ENCODE results near the gene TMEM53.
A peak's percentile ranks its signal among the peaks of the same experiment; 100 is the strongest.

The TMEM53 gene

DNA sequence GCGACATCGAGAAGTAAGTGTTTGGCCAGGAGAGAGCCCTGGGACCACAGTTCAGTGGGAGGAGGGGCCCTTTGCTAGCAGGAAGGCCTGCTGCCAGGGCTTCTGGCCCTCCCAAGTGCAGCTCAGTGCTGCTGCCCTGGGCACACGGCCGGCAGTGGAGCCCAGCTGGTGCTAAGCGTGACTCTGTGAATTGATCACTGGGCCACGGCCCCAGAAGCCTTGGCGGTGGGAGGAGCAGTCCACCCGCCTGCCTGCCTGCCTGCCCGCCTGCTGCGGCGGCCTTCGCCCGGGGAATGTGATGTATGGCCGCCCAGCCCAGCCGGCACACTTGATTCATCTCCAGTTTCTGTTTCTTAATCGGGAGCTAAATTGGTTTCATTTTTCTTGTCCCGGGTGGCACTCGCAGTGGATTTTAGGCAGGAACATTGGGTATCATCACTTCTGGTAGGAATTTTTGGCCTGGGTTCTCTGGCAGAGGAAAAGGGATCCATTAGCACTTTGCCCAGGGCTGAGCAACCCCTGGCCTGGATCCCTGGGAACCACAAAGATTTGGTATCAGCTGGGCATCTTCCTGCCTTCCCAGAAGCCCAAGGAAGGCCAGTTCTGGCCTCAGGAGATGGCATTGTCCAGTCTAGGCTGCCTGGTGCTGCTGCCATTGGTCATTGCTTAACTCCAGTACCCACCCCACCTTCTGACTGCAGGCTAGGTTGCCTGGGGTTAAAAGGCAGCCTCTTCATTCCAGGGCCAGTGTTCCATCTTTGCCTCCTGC, 28.6 kb downstream of the TMEM53 start:
- no peak for DNase-seq

DNA sequence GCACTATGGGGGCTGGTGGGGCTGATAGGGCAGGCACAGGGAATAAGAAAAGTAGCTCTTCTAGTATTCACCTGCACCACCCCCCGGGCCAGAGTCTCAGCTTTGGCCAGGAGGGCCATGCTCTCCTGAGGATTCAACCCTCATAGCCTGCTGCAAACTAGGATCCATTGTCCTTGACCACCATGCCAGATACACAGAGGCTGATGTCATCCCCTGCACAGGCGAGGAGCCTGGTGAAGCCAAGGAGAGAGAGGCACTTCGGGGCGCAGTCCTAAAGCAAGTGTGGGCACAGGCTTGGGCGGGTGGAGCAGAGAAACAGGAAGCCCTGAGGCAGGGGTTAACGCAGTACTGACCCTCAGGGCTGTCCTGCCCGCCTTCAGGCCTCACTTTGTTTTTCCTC, 29.5 kb downstream of the TMEM53 start:
- no peak for DNase-seq

DNA sequence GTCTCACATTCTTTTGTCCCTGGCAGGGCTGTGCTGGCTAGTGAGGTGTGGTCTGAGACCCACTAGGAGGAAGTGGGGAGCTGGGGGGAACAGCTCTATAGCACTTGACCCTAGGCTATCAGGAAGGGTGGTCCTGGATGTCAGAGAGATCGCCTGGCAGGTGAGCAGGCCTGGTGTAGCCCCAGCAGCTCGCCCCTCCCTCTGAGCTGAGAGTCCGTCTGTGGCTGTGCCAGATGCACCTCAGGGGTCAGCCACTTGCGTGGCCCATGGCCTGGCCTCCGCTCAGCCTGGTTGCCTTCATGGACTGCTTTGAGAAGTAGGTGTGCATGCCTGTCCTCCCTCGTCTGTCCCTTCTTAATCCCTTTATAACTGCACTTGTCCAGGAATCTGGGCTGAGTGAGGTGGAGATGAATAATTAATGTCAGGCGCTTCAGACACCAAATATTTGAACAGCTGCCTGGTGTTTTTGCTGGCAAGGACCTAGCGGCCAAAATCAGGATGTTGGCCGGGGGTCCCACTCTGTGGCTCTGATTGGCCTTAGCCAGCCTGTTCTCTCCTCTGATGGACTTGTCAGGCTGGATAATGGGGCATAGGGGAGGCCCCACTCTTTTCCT, 30.5 kb downstream of the TMEM53 start:
- no peak for DNase-seq

DNA sequence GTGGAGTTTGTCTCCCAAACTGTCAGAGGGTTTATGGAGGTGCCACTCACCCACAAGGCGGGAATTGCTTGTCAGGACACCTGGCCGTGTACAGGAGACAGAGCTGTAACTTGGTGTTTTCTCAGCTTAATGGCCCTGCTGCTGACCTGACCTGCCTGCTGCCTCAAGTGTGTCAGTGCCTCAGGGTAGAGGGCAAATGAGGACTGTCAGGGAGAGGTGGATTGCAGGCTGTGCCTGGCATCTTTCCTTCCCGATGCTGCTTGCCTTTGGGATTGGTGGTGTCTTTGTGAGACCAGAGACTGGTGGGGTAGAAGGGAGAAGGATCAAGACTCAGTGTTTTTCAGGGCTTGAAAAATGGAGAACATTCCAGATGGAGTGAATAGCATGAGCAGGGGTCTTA, 31.4 kb downstream of the TMEM53 start:
- no peak for DNase-seq

DNA sequence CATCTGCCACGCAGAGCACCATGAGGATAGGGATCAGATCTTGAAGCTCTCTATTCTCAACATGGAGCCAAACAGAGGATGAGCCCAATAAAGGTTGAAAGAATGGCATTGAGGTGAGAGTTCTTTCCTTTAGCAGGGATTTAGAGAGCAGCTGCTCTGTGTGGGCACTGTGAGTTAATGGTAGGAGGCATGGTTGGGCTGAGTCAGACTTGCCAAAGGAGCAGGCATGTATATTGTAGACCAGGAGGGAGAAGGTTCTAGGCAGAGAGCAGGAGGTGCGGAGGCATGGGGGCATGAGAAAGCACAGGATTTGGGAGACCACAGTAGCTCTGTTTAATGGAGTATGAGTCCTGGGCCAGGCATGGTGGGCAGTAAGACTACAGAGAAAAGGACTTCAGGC, 32.0 kb downstream of the TMEM53 start:
- no peak for DNase-seq

DNA sequence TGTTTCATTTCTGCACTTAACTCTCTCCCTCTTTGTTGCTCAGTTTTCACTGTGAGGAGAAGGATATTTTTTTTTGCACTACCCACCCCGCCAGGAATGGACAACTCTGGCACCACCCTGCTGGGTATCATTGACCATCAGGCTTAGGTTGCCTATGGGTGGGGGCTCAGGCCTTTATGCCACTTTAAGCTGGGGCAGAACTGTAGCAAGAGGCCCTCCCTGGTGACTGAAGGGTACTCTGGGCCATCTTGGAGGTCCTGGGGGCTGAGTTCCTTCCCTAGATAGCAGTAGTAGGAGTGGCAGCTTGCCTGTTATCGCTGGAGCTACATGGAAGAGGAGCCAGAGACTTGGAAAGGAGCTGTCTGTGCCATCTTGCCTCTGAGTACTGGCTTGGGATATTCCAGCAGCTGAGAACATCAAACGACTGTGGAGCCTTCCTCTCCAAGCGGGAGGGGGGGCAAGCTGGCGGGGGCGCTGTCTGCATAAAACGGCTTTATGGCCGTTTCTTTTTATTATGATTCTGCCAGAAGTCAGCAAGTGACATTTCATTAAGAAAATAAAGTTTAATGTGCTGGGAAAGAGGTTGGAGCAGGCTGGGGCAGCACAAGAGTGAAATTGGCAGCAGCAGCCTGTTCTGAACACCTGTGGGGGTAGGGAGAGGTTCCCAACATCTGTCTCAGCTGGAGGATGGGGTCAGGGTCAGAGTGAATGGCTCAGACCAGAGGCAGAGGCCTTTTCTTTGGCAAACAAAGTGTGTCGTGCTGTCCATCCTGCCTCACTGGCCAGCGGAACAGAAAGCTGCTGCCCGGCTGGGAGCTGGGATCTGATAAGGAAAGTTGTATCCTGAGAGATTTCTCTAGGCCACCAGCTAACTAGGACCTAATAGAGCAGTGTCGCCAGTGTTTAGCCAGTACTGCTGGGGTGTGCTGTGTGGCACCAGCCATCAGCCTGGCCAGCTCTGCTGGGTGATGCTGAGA, 32.9 kb downstream of the TMEM53 start:
- DNase-seq: no peak

DNA sequence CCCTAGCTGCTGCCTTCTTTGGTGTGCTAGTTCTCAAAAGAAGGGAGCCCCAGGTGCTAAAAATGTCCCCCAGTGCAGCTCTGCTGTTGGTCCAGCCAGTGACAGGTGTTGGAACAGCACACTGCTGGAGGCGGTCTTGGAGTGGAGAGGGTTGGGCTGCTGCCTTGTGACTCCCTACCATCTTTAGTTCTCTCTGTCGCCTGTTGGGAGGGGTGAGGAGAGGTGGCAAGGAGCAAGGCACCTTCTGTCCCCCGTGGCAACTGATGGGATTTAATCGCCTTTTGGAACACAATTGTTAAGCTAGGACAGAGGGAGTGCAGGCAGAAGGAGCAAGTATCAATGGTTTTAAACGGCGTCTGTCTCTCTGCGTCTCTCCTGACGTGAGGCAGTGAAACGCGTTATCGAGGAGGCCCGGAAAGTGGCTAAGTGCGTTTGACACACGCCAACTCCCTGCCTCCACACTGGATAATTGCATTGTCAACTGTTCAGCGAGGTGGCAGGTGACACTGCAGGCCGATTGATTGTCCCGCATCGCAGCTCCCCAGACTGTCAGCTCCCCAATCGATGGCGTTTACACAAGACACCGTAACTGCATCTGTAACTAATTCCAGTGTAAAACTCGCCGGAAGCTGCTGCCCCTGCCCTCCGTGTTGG, 34.0 kb downstream of the TMEM53 start:
- DNase-seq: no peak

DNA sequence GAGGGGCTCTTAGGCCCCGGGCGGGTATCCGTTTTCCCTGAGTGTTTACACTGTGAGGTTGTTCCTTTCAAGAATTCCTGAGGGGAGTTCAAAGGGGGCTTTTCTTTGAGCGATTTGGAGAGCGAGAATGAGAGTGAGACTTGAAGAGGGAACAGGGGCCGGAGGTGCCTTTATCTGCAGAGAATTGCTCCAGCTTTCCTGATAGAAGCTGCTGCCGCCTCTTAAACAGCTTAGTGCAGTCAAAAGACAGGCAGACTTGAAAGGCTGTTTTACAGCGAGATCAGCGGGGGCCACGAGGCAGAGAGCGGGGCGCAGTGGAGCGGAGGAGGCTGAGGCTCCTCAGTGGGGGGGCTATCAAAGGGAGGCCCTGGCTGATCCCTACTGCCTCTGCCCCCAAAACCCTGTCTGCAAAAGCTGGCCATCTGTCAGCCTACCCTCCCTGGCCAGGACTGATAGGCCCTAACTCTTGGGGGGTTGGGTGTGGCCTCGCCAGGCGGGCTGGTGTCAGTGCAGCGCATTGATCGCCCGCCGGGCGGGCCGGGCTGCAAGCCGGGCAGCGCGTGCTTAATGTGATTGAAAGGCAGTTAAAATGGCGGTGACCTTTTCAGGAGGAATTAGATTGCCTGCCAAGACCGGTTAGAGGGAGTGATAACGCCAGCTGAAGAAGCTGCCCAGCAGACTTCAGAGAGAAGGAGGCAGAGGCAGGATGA, 36.4 kb downstream of the TMEM53 start:
- no peak for DNase-seq

DNA sequence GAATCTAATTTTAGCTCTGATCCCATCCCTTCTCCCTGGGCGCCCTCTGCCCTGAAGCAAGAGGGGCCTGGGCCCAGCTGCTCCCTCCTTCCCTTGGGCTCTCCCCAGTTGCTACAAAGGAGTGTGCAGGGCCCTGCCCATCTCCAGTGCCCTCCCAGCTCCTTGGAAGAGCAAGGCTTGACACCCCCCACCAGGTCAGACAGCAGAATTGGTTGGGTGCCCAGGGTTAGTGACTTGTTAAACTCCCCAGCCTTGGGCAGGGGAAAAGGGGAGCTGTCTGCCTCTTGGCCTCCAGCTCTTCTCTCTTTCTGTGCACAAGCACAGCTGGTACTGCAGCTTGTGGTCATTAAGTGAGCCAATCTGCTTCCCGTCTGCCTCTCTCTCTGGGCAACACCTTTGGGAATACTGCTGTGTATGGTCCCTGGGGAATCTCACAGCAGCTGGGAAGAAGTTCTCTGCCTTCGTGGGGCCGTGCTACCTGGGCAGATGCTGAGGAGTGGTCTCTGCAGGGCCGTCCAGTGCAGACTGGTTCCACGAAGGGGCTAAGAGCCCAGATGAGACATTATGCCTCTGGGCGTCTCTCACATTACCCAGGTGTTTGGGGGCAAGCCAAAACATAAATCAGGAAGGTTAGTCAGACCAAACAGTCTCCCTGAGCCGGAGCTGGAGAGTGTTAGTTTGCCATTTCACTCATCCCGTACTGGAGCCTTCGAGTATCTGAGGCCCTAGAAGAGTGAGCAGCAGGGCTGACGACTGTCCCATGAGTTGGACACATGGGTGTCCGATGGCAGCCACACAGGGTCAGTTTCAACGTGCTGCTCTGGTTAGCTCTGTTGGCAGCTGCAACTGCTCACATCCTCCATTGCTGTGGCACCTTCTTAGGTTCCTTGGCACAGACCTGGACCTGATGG, 37.3 kb downstream of the TMEM53 start:
- no peak for DNase-seq

DNA sequence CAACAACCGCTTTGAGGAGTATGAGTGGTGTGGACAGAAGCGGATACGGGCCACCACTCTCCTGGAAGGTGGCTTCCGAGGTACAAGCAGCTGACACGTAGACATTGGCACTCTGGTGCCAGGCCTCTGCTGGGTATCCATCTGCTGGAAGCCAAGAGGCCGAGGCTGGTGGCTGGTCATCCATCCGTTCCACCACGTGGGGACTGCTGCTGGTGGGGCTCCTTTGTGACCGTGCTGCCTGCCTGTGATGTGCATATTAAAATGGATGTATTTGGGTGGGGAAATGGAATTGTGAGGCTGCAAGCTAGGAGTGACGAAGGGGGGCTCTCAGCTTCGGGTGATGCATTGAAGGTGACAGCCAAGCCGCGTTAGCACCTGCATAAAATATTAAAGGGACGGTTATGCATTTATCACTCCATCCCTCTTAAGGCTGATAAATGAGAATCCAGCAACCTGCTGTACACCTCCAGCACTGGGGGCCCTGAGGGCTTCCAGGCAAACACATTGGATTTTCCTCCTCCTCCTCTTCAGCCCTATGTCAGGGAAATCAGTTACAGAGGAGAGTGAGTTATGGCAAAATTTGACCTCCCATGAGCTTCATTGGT, 38.1 kb downstream of the TMEM53 start:
- DNase-seq: no peak

DNA sequence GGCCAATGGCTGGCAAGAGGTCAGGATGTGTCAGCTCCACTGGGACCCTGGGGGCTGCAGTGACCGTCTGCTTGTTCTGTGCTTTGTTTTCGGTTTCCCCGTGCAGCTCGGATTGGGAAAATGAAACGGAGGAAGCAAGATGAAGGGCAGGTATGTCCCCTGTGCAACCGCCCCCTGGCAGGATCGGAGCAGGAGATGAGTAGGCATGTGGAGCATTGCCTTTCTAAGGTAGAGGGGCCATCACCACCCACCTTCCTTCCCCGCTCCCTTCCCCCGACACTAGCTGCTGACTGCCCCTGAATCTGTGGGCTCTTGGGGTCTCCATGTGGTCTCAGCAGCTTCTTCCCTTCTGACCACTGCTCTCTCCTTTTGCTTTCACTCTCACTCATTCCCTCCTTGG, 38.8 kb downstream of the TMEM53 start:
- DNase-seq: no peak

DNA sequence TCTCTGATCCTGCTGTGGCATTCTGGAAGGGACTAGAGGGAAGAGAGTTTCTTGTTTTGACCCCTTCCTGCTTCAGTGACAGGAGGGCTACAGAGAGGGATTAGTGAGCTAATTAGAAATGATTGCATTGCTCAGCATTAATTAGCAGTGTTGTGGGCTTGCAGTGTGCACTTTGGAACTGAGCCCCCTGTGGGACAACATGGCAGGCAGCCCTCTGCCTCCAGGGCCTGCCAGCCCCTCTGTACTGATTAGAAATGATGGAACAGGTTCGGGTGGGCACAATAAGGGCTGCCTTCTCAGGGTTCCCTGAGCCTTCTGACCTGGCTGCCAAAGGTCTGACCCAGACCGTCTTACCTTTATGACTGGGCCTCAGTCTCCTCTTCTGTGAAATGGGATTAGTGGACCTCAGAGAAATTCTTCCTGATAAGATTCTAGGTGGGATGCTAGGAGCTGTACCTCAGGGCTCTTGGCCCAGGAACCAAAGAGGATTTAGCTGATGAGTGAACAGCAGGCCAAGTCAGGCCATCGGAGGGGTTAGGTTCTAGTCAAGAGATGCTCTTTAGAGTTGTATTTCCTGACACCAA, 39.6 kb downstream of the TMEM53 start:
- no peak for DNase-seq

DNA sequence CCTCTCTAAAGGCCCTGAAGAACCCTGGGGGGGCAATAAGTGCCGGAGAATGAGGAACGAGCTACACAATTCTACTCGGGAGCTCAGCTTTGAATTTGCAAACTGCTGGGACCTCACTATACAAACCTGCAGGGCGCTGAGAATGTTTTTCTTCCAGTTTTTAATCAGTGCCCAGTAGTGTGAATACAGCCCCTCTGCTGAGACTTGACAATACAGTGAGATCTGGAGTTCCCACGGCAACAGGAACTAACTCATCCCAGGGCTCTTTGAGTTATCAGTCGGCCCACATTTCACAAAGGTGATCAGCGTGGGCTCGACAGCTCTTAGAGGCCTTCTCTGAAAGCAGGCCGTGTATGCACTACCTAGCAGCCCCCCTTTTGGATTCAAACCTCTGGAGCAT, 41.7 kb downstream of the TMEM53 start:
- DNase-seq: no peak

DNA sequence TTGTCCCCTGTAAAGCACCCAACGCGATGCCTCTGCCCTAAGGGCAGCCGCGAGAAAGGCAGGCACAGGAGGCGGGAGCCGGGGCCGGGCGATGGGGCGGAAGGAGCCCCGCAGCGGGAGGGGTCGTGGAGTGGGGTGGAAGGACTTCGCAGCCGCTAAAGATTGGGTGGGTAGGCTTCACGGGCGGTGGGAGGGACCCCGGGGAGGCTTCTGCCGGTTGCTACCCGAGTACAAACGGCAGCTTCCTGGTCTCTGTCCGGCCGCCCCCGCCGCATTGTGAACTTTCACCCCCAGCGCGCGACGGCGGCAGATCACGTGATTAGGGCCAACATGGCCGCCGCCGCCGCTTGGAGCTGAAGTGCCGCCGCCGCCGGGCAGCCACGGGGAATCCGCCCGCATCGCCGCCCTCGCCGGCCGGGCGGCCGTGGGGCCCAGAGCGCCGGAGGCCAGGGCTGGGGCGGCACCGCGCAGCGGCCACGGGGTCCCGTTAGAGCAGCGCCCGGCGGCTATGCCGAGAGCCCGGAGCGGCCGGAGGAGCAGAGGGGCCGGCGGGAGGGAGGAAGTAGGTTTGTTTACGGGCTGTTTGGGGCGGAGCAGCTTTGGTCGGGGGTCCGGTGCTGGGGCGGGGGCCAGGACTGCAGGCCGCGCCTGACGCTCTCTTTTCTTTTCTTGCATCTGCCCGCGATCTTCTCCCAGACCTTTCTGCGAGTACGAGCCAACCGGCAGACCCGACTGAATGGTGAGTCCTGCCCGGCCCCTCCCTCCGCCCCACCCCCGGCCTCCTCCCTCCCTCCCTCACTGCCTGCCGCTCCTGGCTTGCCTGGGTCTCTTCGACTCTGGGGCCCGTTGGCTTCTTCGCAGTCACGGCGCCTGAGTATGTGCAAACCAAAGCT, 42.4 kb downstream of the TMEM53 start:
- DNase-seq: peak; percentile 82 to 90

DNA sequence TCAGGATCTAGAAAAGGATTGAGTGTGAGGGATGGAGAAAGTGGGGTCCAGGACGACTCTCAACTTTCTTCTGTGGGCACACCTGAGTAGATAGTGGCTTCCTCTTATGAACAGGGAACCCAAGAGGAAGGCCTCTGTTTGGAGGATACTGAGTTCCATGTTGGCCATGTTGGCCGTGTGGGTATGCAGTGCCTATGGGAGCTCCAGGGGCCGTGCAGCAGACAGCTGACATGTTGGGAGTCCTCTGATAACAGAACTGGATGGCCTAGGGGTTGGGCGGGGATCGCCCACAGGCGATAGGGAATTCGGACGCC, 43.0 kb downstream of the TMEM53 start:
- DNase-seq: peak in 1 of 2 donors; percentile 14

DNA sequence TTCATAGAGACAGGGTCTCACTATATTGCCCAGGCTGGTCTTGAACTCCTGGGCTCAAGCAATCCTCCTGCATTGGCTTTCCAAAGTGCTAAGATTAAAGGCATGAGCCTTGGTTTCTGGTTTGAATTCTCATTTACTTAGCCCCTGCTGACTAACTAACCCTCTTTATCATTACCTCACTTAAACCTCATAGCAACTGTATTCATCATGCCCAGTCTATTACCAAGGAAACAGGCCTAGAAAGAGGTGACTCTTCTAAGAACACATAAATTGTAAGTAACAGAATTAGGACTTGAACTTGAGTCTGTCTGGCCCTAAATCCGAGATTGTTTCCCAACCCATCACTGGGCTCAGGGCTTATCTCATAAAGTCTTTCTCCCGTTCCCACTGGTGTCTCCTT, 44.2 kb downstream of the TMEM53 start:
- no peak for DNase-seq

DNA sequence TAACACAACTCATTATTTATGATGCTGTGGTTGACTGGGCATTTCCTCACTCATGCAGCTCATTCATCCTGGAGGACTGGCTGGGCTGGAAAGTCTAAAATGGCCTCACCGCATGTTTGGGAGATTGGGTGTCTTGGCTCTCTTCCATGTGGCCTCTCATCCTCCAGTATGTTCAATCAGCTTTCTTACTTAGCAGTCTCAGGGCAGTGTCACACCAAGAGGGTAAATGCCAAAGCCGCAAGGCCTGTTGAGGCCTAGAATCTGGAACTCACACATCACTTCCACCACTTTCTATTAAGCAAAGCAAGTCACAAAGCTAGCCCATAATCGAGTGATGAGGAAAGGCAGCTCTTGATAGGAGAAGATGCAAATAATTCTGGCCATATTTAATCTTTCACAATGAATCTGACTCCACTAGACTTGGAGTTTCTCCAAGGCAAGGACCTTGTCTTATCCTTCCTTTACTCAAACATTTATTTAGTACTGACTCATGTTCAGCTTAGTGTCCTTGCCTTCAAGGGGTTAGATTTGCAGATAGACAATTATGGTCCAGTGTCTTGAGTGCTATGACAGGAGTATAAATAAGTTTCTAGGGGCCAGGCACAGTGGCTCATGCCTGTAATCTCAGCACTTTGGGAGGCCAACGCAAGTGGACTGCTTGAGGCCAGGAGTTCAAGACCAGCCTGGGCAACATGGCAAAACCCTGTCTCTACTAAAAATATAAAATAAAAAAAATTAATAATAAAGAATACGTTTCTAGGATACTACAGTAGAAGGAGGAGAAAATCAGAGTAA, 45.1 kb downstream of the TMEM53 start:
- DNase-seq: no peak

DNA sequence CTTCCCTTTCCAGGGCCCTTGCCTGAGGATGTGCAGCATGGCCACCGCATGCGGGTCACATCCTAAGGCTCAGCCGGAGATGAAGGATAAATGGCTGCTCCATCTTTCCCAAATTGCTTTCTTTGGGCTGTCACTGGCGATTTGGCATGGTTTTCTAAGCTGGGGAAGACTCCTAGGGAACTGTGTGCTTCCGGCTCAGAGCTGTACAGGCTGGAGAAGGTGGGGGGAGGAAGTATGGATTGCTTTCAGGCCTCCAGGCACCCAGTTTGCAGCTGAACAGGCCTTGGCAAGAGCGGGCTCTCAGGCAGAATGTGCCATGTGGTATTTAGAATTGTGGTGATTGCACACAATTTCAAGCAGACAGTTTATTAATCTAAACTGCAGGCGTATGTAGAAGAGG, 48.9 kb downstream of the TMEM53 start:
- no peak for DNase-seq
